ENCODE measurements around the gene IL31RA. TPM values are rescaled to one million over a fixed set of nuclear protein-coding genes. Genes with fewer than 3 reads are reported as not detected.

Gene IL31RA
- total RNA-seq, 1 donor from 2014 or later, result not detected

DNA sequence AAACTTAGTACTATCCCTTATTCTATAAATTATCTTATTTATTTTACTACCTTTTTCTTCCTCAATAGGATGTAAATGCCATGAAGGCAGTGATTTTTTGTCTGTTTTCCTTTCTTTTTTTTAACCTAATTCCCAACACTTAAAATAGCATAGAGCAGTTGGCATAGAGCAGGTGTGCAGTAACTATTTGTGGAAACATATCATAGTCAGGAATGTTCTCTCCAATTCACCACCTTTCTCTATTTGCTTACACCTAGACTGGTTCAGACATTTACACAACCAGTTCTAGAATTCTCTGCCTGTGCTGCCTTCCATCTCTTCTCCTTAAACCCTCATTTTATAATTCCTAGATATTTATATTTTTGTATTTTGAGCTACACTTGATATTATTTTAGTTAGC lies 49.6 kb downstream of the IL31RA start:
- DNase-seq (ENCODE audit: low spot score), result no peak

DNA sequence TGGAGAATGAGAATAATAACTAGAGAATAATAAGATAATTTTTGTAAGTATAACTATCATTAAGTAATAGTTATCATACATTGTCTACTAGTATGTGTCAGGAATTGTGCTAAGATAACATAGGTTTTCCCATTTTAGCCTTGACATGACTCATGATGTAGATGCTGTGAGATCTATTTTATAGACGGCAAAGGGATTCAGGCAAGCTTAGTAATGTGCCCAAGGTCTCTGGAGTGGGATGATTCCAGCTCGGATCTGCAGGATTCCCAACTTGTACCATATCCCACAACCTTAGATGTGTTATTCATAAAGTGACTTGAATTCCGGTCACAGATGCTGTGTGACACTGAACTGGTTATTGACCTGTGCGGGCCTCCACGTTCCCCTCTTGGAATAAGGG lies 51.5 kb downstream of the IL31RA start:
- DNase-seq (ENCODE audit: low spot score), result no peak

DNA sequence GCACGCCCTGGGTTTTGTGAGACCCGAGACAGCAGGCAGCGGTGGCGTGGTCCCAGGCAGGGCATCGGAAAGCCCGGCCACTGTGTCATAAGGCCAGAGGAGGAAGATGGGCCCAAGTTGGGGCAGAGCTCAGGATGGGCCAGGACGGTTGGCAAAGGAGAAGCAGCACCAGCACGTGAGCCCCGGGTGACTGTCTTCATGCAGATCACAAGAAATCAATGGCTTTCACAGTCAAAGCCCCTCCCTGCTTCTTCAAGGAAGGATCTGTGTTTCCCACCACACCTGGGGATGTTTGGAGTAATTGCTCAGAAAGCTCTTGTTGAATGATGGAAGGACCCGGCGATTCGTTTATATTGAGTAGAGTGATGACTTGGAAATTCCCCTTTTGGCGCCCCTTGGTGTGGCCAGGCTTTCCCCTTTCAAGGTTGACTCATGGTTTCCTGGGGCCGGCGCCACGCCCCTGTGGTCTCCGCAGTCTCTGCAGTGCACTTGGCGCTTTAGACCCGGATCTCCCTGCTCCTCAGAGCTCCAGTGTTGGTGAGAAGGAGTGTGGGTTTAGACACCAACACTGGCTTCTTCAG lies 52.1 kb downstream of the IL31RA start:
- no peak for DNase-seq (ENCODE audit: low spot score)

DNA sequence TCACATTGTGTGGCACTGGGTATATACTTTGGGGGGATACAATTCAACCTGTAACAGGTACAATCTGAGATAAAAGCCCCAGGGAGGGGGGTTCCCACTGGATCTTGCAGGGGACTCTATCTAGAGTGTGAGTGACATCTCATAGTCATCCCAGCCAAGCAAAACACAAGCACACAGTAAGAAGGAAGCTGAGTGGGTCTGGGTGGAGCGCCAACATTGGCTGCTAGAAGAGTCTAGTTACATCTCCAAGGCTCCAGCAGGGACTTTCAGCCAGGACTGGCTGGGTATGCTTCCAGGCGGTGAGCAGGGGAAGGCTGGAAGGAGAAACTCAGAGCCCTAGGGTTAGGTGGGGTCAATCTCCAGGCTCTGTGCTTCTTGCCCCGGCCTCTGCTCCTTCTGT lies 53.0 kb downstream of the IL31RA start:
- DNase-seq (ENCODE audit: low spot score), result no peak

DNA sequence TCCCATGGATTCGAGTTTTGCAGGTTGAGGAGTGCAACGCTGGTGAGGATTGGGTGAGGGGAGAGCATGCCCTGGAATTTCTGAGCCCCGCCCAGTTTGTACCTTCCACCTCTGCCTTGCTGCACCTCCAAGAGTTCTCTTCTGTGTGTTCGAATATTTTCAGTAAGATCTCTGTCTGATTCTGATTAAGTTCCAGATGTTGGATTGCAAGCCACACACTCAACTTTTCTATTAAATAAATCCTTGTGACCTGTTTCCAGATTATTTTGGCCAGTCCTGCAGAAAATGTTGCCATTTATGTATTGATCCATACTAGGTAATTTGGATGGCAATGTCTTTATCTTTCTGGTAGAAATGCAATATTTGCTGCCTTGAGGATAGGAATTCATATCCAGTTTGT lies 54.1 kb downstream of the IL31RA start:
- no peak for DNase-seq (ENCODE audit: low spot score)

DNA sequence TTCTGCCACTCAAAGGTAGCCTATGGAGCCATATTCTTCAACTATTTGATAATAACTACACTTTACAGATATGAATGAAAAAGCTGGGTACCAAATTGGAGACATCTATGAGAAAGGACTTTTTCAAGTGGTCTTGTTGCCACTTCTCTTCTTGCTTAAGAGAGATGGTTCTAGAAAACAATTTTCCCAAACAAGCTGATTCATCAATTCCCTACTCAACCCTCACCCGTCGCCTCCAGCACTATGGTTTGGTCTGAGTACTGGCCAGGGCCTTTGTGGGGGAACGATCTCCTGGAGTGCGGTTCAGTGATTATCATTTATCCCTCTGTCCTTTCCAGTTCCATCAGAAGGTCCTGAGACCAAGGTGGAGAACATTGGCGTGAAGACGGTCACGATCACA lies 56.8 kb downstream of the IL31RA start:
- no peak for DNase-seq (ENCODE audit: low spot score)

DNA sequence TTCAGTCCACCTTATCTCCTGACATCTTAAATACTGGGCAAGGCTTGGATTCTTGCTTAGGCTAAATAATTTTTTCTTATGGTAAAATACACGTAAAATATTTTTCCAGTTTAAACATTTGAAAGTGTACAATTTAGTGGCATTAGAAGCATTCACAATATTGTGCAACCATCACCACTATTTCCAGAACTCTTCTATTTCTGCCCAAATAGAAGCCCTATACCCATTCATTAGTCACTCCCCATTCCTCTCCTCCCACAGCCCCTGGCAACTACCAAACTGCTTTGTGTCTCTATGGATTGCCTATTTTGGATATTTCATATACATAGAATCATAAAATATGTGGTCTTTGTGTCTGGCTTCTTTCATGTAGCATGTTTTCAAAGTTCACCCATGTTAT lies 57.6 kb downstream of the IL31RA start:
- no peak for DNase-seq (ENCODE audit: low spot score)

DNA sequence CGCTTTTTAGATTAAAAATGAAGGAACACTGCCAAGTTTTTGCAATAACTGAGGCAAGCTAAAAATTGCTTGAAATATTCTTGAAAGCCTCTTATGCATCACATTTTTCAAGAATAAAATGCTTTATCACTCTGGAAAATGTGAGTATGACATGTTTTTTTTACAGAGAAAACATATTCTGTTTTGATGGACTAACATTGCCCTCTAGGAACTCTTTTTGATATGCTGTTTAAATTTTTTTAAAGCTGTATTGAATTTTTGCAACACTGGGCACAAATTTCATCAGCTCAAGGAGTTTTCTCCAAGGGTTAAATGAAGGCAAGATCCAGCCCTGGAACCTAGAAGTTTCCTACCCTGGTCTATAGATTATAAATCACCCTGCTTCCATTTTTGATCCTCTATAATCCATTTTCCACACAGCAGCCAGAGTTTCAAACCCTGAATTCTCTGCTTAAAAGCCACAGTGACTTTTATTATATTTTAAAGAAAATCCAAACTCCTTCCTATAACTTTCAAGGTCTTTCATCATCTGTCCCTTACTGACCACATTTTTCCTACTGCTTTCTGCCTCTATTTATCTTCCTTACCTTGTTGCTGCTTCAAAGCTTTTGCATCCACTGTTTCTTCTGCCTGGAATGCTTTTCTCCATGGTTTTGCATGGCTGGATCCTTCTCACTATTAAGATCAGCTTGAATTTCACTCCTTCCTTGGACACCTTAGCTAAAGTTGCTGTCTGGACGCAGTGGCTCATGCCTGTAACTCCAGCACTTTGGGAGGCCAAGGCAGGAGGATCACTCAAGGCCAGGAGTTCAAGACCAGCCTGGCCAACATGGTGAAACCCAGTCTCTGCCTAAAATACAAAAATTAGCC lies 60.9 kb downstream of the IL31RA start:
- DNase-seq (ENCODE audit: low spot score), result no peak

DNA sequence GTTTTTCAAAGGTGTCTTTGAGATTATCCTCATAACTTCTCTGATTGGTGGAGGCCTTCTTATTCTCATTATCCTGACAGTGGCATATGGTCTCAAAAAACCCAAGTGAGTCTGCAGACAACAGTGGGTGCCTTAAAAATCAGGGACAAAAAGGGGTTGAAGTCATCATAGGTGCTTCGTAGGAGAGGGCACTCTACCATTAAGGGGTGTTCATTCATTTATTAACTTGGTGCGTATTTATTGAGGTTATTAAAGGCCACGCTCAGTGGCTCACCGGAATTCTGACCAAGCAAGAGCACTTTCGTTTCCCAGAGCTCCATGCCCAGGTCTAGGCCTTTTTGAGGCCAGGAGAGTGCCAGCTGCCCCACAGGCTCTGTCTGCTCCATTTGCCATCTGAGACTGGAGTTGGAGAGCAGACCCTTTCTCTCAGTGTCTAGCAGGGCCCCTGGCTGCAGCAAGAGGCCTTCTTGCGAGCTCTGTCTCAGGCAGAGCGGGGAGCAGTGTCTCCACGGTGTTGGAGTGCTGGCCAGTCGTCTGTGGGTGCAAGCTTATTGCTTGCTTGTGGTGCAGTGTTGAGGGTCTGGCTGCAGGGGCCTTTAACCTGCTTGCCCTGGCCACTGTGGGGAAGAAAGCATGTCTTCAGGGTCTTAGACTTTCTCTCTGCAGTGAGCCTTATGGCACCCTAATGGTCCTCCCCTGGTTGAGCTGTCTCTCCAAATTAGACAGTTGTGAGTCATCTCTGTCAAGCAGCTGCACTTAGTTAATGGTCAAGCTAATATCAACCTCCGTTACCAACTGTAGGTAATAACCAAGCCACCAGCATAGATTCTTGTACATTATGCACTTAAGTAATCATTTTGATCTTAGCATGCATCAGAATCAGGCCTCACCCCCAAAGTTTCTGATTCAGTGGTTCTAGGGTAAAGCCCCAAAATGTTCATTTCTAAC lies 62.6 kb downstream of the IL31RA start:
- no peak for DNase-seq (ENCODE audit: low spot score)

DNA sequence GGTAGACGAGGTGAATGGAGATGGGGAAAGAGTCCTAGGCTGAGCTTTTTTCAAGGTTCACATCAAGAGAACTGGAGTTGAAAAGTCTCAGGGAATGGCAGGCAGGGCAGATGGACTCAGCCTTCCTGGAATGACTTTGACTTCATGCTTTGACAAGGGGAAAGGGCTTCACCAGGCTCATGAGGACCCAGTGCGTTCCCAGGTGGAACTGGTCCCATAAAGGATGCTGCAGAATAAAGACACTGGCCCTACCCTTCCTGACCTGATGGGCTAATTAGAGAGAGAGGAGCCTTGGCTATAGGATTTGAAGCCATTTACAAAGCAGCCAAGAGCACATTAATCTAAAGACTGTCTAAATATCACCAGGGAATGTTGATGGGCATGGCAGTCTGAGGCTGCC lies 63.8 kb downstream of the IL31RA start:
- DNase-seq (ENCODE audit: low spot score), result no peak

DNA sequence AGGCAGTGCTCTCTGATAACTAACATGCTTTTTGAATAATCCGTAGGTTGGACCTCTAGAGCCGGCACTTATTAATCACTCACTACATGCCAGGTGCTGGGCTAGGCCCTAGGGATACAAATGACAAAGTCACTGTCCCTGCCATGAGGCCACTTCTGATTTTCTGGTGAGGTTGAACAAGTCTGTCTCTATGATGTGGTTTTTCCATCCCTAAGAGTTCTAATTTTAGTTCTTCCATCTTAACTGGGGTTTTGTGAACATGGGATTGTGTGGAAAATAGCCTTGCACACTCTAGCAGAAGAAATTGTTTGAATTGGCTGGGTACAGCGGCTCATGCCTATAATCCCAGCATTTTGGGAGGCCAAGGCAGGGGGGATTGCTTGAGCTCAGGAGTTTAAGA lies 64.6 kb downstream of the IL31RA start:
- no peak for DNase-seq (ENCODE audit: low spot score)

DNA sequence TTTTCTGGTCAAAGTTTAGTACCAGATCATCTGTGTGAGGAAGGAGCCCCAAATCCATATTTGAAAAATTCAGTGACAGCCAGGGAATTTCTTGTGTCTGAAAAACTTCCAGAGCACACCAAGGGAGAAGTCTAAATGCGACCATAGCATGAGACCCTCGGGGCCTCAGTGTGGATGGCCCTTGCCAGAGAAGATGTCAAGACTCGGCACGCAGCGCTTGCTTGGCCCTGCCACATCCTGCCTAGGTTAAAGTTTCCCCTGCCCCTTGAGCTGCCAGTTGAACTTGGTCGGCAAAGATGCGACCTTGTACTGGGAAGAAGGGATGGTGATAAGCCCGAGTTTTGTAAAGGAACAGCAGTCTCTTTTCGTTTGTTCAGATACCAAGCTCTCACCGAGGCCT lies 65.8 kb downstream of the IL31RA start:
- DNase-seq (ENCODE audit: low spot score), result no peak

DNA sequence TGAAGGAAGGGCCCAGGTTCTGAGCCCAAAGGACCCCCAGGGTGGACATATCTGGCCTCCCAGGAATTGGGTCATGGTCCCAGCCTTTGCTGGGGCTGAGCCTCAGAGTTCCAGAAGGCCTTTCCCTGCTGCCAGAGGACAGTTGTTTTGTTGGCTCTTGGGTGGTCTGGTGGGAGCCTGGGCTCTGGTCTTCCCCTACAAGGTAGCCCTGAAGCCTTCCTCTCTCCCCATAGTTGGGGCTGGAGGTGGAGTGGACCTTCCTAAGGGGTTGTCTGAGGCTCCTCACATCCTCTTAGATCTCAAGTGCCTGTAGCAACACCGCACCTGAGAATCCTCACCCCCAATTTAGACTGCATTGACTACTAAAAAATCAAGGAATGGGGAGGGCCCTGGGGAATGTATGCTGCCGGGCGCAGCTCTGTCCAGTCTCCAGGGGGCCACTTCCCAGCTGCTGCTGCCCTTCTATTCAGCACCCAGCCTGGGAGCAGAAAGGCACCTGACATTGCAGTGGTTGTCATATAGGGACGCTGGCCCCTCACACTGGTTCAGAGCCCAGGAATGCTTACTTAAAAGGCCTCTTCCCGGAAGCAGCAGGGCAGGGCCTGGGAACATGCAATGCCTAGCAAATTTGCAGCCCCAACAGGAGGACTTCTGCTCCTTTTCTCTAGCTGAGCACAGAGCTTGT lies 66.4 kb downstream of the IL31RA start:
- no peak for DNase-seq (ENCODE audit: low spot score)

DNA sequence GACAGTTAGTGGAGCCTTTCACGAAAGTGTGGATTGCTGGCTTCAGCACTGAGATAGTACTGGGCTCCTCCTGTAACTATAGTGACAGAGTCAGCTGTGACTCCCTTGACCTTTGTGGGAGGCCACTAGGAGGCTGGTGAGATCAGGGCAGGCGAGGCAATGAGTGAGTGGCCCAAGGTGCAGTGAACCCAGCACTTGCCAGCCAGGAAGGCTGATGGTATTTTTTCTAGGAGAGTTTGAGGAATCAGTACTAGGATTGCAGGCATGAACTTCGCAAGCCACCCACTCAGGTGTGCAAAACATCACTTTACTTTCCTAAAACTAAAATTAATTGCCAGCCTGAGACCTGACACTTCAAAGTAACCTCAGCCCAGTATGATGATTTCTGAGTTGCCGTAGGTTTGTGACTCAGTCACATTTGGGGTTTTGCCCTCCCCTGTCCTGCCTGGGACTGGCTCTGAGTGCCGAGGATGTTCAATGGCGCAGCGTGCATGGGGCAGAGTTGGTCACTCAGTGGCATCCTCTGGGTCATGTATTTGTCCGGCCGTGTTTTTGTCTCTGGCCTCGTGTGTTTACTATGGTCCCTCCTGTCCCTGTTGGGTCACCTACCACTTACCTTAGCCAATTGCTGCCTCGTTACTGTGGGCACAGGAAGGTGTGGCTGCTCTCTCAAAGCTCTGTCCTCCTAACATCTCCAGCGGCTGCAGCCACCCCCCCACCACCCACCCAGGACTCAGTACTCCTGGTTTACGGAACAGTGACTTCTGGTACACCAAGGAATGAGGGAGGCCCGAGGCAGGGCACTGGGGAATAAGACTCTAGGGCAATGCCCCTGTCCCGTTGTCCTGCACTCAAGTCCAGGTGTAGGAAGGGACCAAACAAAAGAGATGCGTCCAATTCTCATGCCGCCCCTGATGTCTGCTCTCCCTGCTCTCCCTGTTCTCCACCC lies 67.2 kb downstream of the IL31RA start:
- DNase-seq (ENCODE audit: low spot score), result no peak

DNA sequence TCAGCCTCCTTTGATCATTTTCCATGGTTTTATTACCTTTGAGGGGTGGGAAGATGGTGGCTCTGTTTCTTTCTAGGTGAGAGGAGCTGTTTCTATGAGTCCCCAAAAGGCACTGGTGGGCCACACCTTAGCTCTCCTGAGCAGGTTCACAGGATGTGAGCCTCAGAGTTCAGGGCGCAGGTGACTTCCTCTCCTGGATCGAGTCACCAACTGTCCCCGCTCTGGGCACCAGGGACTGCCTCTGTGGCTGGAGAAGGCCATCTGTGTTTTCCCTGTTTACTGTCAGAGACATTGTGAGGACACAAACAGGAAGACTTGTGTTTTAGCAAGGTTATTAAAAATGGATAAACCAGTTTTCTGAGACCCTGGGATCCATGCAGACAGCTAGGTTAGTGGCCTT lies 68.5 kb downstream of the IL31RA start:
- DNase-seq (ENCODE audit: low spot score), result no peak

DNA sequence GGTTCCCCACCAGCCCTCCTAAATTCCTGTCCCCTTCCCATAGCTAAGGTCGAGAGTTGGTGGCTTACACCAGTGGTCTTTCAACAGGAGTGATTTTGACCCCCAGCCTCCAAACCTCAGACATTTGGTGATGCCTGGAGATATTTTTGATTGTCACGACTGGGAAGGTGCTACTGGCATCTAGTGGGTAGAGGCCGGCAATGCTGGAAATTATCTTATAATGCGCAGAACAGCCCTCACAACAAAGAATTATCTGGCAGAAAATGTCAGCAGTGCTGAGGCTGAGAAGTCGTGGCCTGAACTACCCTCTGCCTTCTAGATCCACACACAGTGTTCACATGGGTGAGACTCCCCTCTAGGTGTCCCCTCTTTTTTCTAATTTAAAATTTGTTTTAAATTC lies 69.6 kb downstream of the IL31RA start:
- no peak for DNase-seq (ENCODE audit: low spot score)

DNA sequence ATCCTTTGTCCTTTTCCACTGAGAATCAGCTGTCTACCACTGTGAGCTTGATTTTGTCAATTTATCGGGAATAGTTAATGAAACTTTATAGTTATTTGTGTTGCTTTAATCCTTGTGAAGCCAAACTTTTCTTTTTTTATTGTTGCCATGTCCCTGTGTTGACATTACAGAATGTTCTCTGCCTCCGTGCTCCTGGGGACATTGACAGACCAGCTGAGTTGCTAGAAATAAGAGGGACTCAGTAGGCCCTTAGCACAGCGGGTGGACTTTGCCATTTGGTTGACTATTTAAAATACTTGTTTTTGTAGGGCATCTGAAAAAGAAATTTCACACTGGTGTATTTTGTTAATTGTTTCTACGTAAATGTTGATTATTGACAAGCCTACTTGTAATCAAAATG lies 70.5 kb downstream of the IL31RA start:
- DNase-seq (ENCODE audit: low spot score), result no peak

DNA sequence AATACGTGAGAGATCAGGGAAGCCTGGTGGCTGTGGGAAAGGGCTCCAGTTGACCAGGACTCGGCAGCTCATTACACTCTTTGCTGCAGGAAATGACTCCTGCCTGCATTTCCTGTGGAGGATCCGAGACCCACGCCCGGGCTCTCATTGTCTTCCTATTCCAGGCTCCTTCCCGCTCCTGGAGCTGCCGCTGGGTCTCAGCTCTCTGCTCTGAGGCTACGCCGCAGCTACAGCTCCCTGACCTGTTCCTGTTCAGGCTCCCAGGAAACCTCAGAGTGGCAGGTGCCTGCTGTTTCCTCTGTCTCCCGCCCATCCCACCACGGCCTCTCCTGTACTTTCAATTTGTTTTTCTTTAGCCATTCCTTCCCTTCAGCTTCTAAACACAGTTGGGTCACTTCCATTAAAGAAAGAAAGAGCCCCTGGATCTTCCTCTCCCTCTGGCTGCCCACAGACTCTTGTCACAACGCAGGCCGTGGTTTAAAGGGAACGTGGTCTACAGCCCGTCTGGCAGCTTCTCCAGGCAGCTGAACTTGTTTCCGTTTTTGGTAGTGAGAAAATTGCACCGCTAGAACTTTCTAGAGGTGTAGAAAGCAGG lies 72.1 kb downstream of the IL31RA start:
- no peak for DNase-seq (ENCODE audit: low spot score)

DNA sequence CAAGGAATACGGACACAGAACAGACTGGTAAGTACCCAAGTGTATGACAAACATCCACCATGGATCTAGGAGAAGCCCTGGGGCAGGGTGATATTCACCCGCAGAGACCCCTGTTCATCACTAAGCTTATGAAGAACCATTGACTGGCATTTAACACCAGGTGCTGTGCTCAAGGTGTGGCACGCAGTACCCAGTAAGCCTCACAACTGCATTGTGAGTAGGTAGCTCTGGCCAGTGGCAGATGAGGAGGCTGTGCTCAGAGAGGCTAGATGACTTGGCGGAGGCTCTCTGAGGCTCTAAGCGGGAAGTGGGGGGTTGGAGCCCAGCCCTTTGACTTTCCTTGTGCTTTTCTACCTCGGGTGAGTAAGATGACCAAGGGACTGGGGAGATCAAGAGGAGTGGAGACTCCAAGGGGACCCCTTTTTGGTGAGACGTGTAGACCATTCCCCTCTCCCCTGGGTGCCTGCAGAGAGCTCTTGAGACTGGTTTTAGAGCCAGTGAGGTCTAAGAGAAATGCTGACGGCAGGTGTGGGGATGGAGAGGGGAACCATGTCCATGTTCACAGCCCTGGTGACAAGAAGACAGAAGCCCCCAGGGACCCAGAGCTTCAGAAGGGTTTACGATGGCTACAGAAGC lies 72.8 kb downstream of the IL31RA start:
- DNase-seq (ENCODE audit: low spot score), result no peak

DNA sequence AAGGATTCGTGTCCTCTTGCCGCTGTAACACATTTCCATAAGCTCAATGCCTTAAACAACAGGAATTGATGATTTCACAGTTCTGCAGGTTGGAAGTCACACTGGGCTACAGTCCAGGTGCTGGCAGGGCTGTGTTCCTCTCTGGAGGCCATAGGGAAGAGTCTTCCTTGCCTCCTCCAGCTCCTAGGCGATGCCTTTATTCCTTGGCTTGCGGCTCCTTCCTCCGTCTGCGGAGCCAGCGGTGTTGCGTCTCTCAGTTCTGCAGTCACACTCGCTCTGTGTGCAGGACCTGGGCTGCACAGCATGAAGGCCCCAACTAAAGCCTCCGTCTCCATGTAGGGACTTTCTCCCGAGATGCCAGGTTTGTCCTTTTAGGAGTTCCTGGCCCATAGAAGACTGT lies 73.6 kb downstream of the IL31RA start:
- no peak for DNase-seq (ENCODE audit: low spot score)

Data from ureter (tissue), 1 donor.